ENCODE data around the gene IL26.

IL26 gene

DNA sequence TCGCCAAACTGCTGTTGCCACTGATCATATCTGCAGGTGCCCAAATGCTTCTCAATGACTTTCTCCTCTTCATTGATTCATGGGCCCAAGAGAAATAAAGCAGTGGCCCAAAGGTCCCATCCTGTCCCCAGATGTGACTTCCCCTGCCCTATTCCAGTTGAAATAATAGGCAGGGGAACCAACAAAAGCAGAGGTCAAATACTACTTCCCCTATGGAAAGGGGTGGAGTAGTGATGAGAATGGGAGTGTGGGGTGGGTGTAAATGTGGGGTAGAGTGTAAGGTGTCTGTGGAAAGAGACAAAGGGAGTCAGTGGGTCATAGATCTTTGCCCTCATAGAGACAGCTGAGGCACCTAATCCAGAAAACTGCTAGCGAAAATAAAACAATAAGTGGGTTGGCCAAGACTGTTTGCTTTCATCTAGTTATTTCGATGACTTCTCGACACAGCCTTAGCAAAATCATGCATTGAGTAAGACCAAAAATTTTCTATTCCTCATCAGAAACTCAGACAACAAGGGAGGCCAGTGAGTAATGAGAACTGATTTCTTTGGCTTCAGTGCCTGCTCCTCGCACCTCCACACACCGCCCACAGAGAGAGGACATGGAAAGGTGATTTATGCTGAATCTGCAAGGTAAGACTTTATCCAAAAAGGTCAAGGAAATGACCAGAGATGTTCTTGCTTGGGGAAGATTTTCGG is 38.7 kb upstream of the IL26 start:
- H3K23ac ChIP-seq (ENCODE audit: low read length): no peak overlapping the region
- no peaks in the 10 kb centered on the region for H3K36me3 ChIP-seq (ENCODE audit: control insufficient read depth in 1 of 2, insufficient read depth in 2 of 2, low read length in 2 of 2)
- no peak for DNase-seq
- no peak overlapping the region for H3K9ac ChIP-seq (ENCODE audit: low read length)
- no peak overlapping the region for H2BK5ac ChIP-seq (ENCODE audit: low read depth, low read length, poor library complexity)
- no peak overlapping the region for H2AK5ac ChIP-seq (ENCODE audit: low read length)
- no CpG with 5 or more reads among the region's 7 CpGs for WGBS (ENCODE audit: extremely low coverage, insufficient coverage, insufficient read length)
- no peak overlapping the region for H4K91ac ChIP-seq (ENCODE audit: low read depth, low read length)
- H3K4me1 ChIP-seq (ENCODE audit: control insufficient read depth in 1 of 2, insufficient read depth in 2 of 2, low read length in 2 of 2): no peaks in the 10 kb centered on the region
- no peak overlapping the region for H4K12ac ChIP-seq (ENCODE audit: low read depth, low read length)
- H2AFZ ChIP-seq (ENCODE audit: insufficient read depth, low read length, poor library complexity): no peak overlapping the region
- no peak overlapping the region for H3K4me3 ChIP-seq (ENCODE audit: low read depth, low read length)
- no peak overlapping the region for H2BK12ac ChIP-seq (ENCODE audit: low read length)
- no peaks in the 10 kb centered on the region for H3K79me2 ChIP-seq (ENCODE audit: control insufficient read depth, insufficient read depth, low read length, poor library complexity)
- H3K9me3 ChIP-seq (ENCODE audit: insufficient read depth, low read depth, low read length): no peaks in the 10 kb centered on the region
- no peak overlapping the region for H4K8ac ChIP-seq (ENCODE audit: low read depth, low read length)
- H3K14ac ChIP-seq (ENCODE audit: low read length): no peak overlapping the region
- no peak overlapping the region for H3K4ac ChIP-seq (ENCODE audit: low read depth, low read length)
- H2BK120ac ChIP-seq (ENCODE audit: insufficient read depth, low read length, poor library complexity): no peak overlapping the region
- H3K4me2 ChIP-seq (ENCODE audit: low read length): no peak overlapping the region
- no peaks in the 10 kb centered on the region for H3K27me3 ChIP-seq (ENCODE audit: insufficient read depth, low read length)
- H3K79me1 ChIP-seq (ENCODE audit: low read length): no peaks in the 10 kb centered on the region
- H3K27ac ChIP-seq (ENCODE audit: low read depth, low read length): no peak overlapping the region
- H3K18ac ChIP-seq (ENCODE audit: low read length): no peak overlapping the region

DNA sequence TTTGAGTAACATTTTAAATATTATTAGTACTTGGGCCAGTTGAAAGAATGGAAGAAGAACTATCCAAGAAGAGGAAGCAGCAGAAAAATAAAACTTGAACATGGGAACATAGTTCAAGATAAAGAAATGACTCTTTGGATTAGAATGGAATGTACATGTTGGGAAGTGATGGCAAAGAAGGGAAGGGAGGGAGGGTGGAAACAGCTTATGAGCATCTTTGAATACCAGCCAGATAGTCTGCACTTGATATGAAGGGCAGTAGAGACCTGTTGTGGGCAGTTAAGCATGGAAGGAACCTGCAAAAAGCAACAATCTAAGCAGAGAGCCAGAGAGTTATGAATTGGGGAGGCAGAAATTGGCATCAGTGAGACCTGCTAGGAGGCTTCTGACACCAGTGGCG is 37.8 kb upstream of the IL26 start:
- Histone ChIP-seq H3K4me1 (ENCODE audit: control insufficient read depth in 1 of 2, insufficient read depth in 2 of 2, low read length in 2 of 2) (no peaks in the 10 kb centered on the region), H2AFZ (ENCODE audit: insufficient read depth, low read length, poor library complexity) (no peak overlapping the region), H4K91ac (ENCODE audit: low read depth, low read length) (no peak overlapping the region), H3K79me1 (ENCODE audit: low read length) (no peaks in the 10 kb centered on the region), H3K27ac (ENCODE audit: low read depth, low read length) (no peak overlapping the region), H3K14ac (ENCODE audit: low read length) (no peak overlapping the region), H3K79me2 (ENCODE audit: control insufficient read depth, insufficient read depth, low read length, poor library complexity) (no peaks in the 10 kb centered on the region), H3K18ac (ENCODE audit: low read length) (no peak overlapping the region), H2BK5ac (ENCODE audit: low read depth, low read length, poor library complexity) (no peak overlapping the region), H3K36me3 (ENCODE audit: control insufficient read depth in 1 of 2, insufficient read depth in 2 of 2, low read length in 2 of 2) (no peaks in the 10 kb centered on the region), H4K8ac (ENCODE audit: low read depth, low read length) (no peak overlapping the region), H3K9ac (ENCODE audit: low read length) (no peak overlapping the region), H3K27me3 (ENCODE audit: insufficient read depth, low read length) (no peaks in the 10 kb centered on the region), H3K23ac (ENCODE audit: low read length) (no peak overlapping the region), H2BK12ac (ENCODE audit: low read length) (no peak overlapping the region), H3K9me3 (ENCODE audit: insufficient read depth, low read depth, low read length) (no peaks in the 10 kb centered on the region), H2AK5ac (ENCODE audit: low read length) (no peak overlapping the region), H3K4me2 (ENCODE audit: low read length) (no peak overlapping the region), H2BK120ac (ENCODE audit: insufficient read depth, low read length, poor library complexity) (no peak overlapping the region), H4K12ac (ENCODE audit: low read depth, low read length) (no peak overlapping the region), H3K4ac (ENCODE audit: low read depth, low read length) (no peak overlapping the region), H3K4me3 (ENCODE audit: low read depth, low read length) (no peak overlapping the region)
- no peak for DNase-seq
- WGBS (ENCODE audit: extremely low coverage, insufficient coverage, insufficient read length): no CpG with 5 or more reads among the region's 1 CpG

GRCh38 chr12:68261896-68262295 is 36.3 kb upstream of the IL26 start:
- Histone ChIP-seq H4K8ac (ENCODE audit: low read depth, low read length) (no peak overlapping the region), H3K9me3 (ENCODE audit: insufficient read depth, low read depth, low read length) (no peaks in the 10 kb centered on the region), H3K14ac (ENCODE audit: low read length) (no peak overlapping the region), H3K79me1 (ENCODE audit: low read length) (no peaks in the 10 kb centered on the region), H2BK5ac (ENCODE audit: low read depth, low read length, poor library complexity) (no peak overlapping the region), H3K9ac (ENCODE audit: low read length) (no peak overlapping the region), H2AK5ac (ENCODE audit: low read length) (no peak overlapping the region), H3K27me3 (ENCODE audit: insufficient read depth, low read length) (no peaks in the 10 kb centered on the region), H4K12ac (ENCODE audit: low read depth, low read length) (no peak overlapping the region), H3K18ac (ENCODE audit: low read length) (no peak overlapping the region), H3K36me3 (ENCODE audit: control insufficient read depth in 1 of 2, insufficient read depth in 2 of 2, low read length in 2 of 2) (no peaks in the 10 kb centered on the region), H2BK12ac (ENCODE audit: low read length) (no peak overlapping the region), H4K91ac (ENCODE audit: low read depth, low read length) (no peak overlapping the region), H3K4me1 (ENCODE audit: control insufficient read depth in 1 of 2, insufficient read depth in 2 of 2, low read length in 2 of 2) (no peaks in the 10 kb centered on the region), H3K4me2 (ENCODE audit: low read length) (no peak overlapping the region), H2AFZ (ENCODE audit: insufficient read depth, low read length, poor library complexity) (no peak overlapping the region), H3K4me3 (ENCODE audit: low read depth, low read length) (no peak overlapping the region), H3K23ac (ENCODE audit: low read length) (no peak overlapping the region), H3K4ac (ENCODE audit: low read depth, low read length) (no peak overlapping the region), H2BK120ac (ENCODE audit: insufficient read depth, low read length, poor library complexity) (no peak overlapping the region), H3K27ac (ENCODE audit: low read depth, low read length) (no peak overlapping the region), H3K79me2 (ENCODE audit: control insufficient read depth, insufficient read depth, low read length, poor library complexity) (no peaks in the 10 kb centered on the region)
- no peak for DNase-seq

DNA sequence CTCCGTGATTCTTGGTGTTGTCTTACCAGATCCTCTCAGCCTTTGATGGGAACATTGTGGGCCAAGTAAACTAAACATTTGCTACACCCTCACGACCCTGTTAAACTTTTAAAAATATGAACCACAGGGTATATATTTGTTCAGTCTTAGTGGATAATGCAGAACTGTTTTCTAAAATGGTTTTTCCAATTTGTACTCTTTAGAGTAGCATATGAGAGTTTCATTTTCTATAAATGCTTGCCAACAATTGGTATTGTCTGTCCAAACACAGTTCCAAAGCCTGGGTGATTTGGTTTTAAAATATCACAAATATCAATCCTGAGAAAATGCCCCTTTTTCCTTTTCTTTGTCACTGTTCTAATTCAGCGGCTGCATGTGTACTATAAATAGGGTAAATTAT is 34.5 kb upstream of the IL26 start:
- no peak overlapping the region for H4K12ac ChIP-seq (ENCODE audit: low read depth, low read length)
- no peak overlapping the region for H2AK5ac ChIP-seq (ENCODE audit: low read length)
- no peak overlapping the region for H3K23ac ChIP-seq (ENCODE audit: low read length)
- H3K18ac ChIP-seq (ENCODE audit: low read length): no peak overlapping the region
- no peak overlapping the region for H4K8ac ChIP-seq (ENCODE audit: low read depth, low read length)
- no peaks in the 10 kb centered on the region for H3K27me3 ChIP-seq (ENCODE audit: insufficient read depth, low read length)
- no peak overlapping the region for H3K27ac ChIP-seq (ENCODE audit: low read depth, low read length)
- H3K9ac ChIP-seq (ENCODE audit: low read length): no peak overlapping the region
- no peak overlapping the region for H2AFZ ChIP-seq (ENCODE audit: insufficient read depth, low read length, poor library complexity)
- H2BK12ac ChIP-seq (ENCODE audit: low read length): no peak overlapping the region
- no peak overlapping the region for H3K4ac ChIP-seq (ENCODE audit: low read depth, low read length)
- no peak overlapping the region for H3K4me2 ChIP-seq (ENCODE audit: low read length)
- H2BK5ac ChIP-seq (ENCODE audit: low read depth, low read length, poor library complexity): no peak overlapping the region
- H3K4me1 ChIP-seq (ENCODE audit: control insufficient read depth in 1 of 2, insufficient read depth in 2 of 2, low read length in 2 of 2): no peaks in the 10 kb centered on the region
- H3K14ac ChIP-seq (ENCODE audit: low read length): no peak overlapping the region
- H3K4me3 ChIP-seq (ENCODE audit: low read depth, low read length): no peak overlapping the region
- no peaks in the 10 kb centered on the region for H3K36me3 ChIP-seq (ENCODE audit: control insufficient read depth in 1 of 2, insufficient read depth in 2 of 2, low read length in 2 of 2)
- no peak overlapping the region for H2BK120ac ChIP-seq (ENCODE audit: insufficient read depth, low read length, poor library complexity)
- no CpG with 5 or more reads among the region's 3 CpGs for WGBS (ENCODE audit: extremely low coverage, insufficient coverage, insufficient read length)
- no peak for DNase-seq
- no peaks in the 10 kb centered on the region for H3K79me2 ChIP-seq (ENCODE audit: control insufficient read depth, insufficient read depth, low read length, poor library complexity)
- no peaks in the 10 kb centered on the region for H3K79me1 ChIP-seq (ENCODE audit: low read length)
- H4K91ac ChIP-seq (ENCODE audit: low read depth, low read length): no peak overlapping the region
- H3K9me3 ChIP-seq (ENCODE audit: insufficient read depth, low read depth, low read length): no peaks in the 10 kb centered on the region

Measured in trophoblast cell (in vitro differentiated cells and primary cell).